HG03432 (cell line): ENCODE results near the gene PPP1R1B.

ENCODE experiments used
- ATAC-seq: cut with Tn5 transposase; IDR thresholded peaks from one replicate; pipeline ENCODE4 v1.9.1; 2021; ENCODE audit warnings: mild to moderate bottlenecking, moderate library complexity; ENCODE audit not compliant: unreplicated experiment

Gene PPP1R1B

GRCh38 chr17:39651923-39652586 lies 25.3 kb downstream of the PPP1R1B start:
- no peak for ATAC-seq

GRCh38 chr17:39652587-39653315 lies 26.0 kb downstream of the PPP1R1B start:
- ATAC-seq, result no peak

GRCh38 chr17:39653316-39653661 lies 26.5 kb downstream of the PPP1R1B start:
- ATAC-seq, result no peak

- ATAC-seq, result no peak
Measured at GRCh38 chr17:39653662-39654331, 27.0 kb downstream of the PPP1R1B start.

GRCh38 chr17:39655105-39655504 lies 28.4 kb downstream of the PPP1R1B start:
- ATAC-seq, result no peak

GRCh38 chr17:39658346-39658745 lies 31.6 kb downstream of the PPP1R1B start:
- no peak for ATAC-seq

- ATAC-seq, result no peak
Measured at GRCh38 chr17:39658760-39659159, 32.0 kb downstream of the PPP1R1B start.

- ATAC-seq, result no peak
Measured at GRCh38 chr17:39659279-39660010, 32.7 kb downstream of the PPP1R1B start.

GRCh38 chr17:39660011-39660360 lies 33.2 kb downstream of the PPP1R1B start:
- ATAC-seq, result no peak

GRCh38 chr17:39660397-39661385 lies 33.9 kb downstream of the PPP1R1B start:
- ATAC-seq, result no peak

- no peak for ATAC-seq
Measured at GRCh38 chr17:39661744-39662541, 35.2 kb downstream of the PPP1R1B start.

GRCh38 chr17:39662551-39663339 lies 36.0 kb downstream of the PPP1R1B start:
- ATAC-seq, result no peak

GRCh38 chr17:39663340-39663687 lies 36.6 kb downstream of the PPP1R1B start:
- no peak for ATAC-seq

GRCh38 chr17:39663688-39664580 lies 37.2 kb downstream of the PPP1R1B start:
- ATAC-seq, result no peak

- ATAC-seq, result no peak
Measured at GRCh38 chr17:39664581-39665561, 38.1 kb downstream of the PPP1R1B start, which contains the start of gene TCAP. Gene TCAP (plus strand): TSS chr17:39665349. CDS start chr17:39665360, 11 bp downstream.

- ATAC-seq, result no peak
Measured at GRCh38 chr17:39665642-39666224, 39.0 kb downstream of the PPP1R1B start.
